ENCODE data around the gene PCDHGC5.

- no peak for TF ChIP-seq CTCF (conservative IDR thresholded peaks at IDR 0.05 in 1 of 2, IDR thresholded peaks at IDR 0.05 in 1 of 2; ENCODE audit: low read depth in 1 of 2, low read length in 2 of 2)
- no peak for TF ChIP-seq EZH2 (IDR thresholded peaks at IDR 0.05; ENCODE audit: low read length, missing control alignments)
Observed at GRCh38 chr5:141510160-141510559, 21.3 kb downstream of the PCDHGC5 start.

Data from fibroblast of lung (primary cell).